Neuronal stem cell (in vitro differentiated cells): ENCODE measurements around the gene SELENOM.

Experiments used
- DNase-seq: peaks from one replicate; pipeline ENCODE4 v3.0.0-alpha.2; 2013; ENCODE audit warnings: low spot score
- H2AFZ ChIP-seq: one replicate; pipeline ENCODE4 v1.6.1; 2013; ENCODE audit warnings: mild to moderate bottlenecking, low read length, inconsistent platforms
- H2AK5ac ChIP-seq: 2 replicates; pipeline ENCODE4 v1.6.1; 2013; ENCODE audit warnings: low read depth, mild to moderate bottlenecking, inconsistent platforms, low read length, moderate library complexity, mixed read lengths
- H2BK120ac ChIP-seq: 2 replicates; pipeline ENCODE4 v1.6.1; 2013; ENCODE audit warnings: low read depth, mild to moderate bottlenecking, inconsistent platforms, low read length, moderate library complexity, mixed read lengths
- H2BK12ac ChIP-seq: one replicate; pipeline ENCODE4 v1.6.1; 2013; ENCODE audit warnings: low read length, inconsistent platforms
- H2BK15ac ChIP-seq: 2 replicates; pipeline ENCODE4 v1.6.1; 2013; ENCODE audit warnings: mild to moderate bottlenecking, low read length, inconsistent platforms, mixed read lengths
- H2BK5ac ChIP-seq: one replicate; pipeline ENCODE4 v1.6.1; 2013; ENCODE audit warnings: inconsistent platforms, mild to moderate bottlenecking, low read length, moderate library complexity
- H3K14ac ChIP-seq: one replicate; pipeline ENCODE4 v1.6.1; 2013; ENCODE audit warnings: low read length, inconsistent platforms
- H3K18ac ChIP-seq: 2 replicates; pipeline ENCODE4 v1.6.1; 2013; ENCODE audit warnings: low read length, inconsistent platforms
- H3K23ac ChIP-seq: 2 replicates; pipeline ENCODE4 v1.6.1; 2013; ENCODE audit warnings: low read depth, mild to moderate bottlenecking, mixed read lengths, low read length, inconsistent platforms; ENCODE audit not compliant: poor library complexity
- H3K27ac ChIP-seq: replicated peaks from 3 replicates; pipeline ENCODE4 v1.5.1; 2013; ENCODE audit warnings: low read length, inconsistent platforms
- H3K27me3 ChIP-seq, 3 experiments: 2 replicates each; pipeline ENCODE4 v1.6.1; 2013; ENCODE audit warnings: low read length in 3 of 3, mild to moderate bottlenecking in 2 of 3, inconsistent platforms in 1 of 3, low read depth in 1 of 3, mixed read lengths in 1 of 3, moderate library complexity in 1 of 3; ENCODE audit not compliant: control insufficient read depth in 3 of 3, insufficient read depth in 3 of 3
- H3K36me3 ChIP-seq, 2 donors: replicated peaks in 1 of 2; 2 replicates each; pipeline ENCODE4 v1.6.1; 2013; ENCODE audit warnings: low read length in 2 of 2; ENCODE audit not compliant: control insufficient read depth in 2 of 2, insufficient read depth in 2 of 2
- H3K4ac ChIP-seq: 2 replicates; pipeline ENCODE4 v1.6.1; 2013; ENCODE audit warnings: inconsistent platforms, mild to moderate bottlenecking, low read length, moderate library complexity
- H3K4me1 ChIP-seq, 2 donors: 1 replicate in 1 of 2; 2 replicates in 1 of 2; pipeline ENCODE4 v1.6.1; 2013; ENCODE audit warnings: low read length in 2 of 2, low read depth in 1 of 2; ENCODE audit not compliant: control insufficient read depth in 2 of 2, insufficient read depth in 1 of 2
- H3K4me2 ChIP-seq: one replicate; pipeline ENCODE4 v1.6.1; 2013; ENCODE audit warnings: mild to moderate bottlenecking, low read length, inconsistent platforms; ENCODE audit not compliant: insufficient read depth, poor library complexity, severe bottlenecking
- H3K4me3 ChIP-seq, 2 donors: 2 replicates each; pipeline ENCODE4 v1.5.1; 2013; ENCODE audit warnings: low read length in 2 of 2, mild to moderate bottlenecking in 2 of 2, inconsistent platforms in 1 of 2, moderate library complexity in 1 of 2
- H3K79me1 ChIP-seq: one replicate; pipeline ENCODE4 v1.6.1; 2013; ENCODE audit warnings: low read depth, mild to moderate bottlenecking, inconsistent platforms, low read length, moderate library complexity
- H3K9ac ChIP-seq: one replicate; pipeline ENCODE4 v1.6.1; 2013; ENCODE audit warnings: mild to moderate bottlenecking, low read depth, low read length, inconsistent platforms; ENCODE audit not compliant: poor library complexity
- H3K9me3 ChIP-seq, 2 donors: replicated peaks in 1 of 2; 2 replicates each; pipeline versions ENCODE3 to v1.6.1; 2013; ENCODE audit warnings: low read length in 2 of 2, mild to moderate bottlenecking in 2 of 2, inconsistent platforms in 1 of 2, low read depth in 1 of 2, mixed read lengths in 1 of 2, moderate library complexity in 1 of 2; ENCODE audit not compliant: control insufficient read depth in 2 of 2, insufficient read depth in 1 of 2
- H4K8ac ChIP-seq: one replicate; pipeline ENCODE4 v1.6.1; 2013; ENCODE audit warnings: low read depth, mild to moderate bottlenecking, inconsistent platforms, low read length, moderate library complexity
- H4K91ac ChIP-seq: one replicate; pipeline ENCODE4 v1.6.1; 2013; ENCODE audit warnings: low read length, low read depth, mild to moderate bottlenecking, inconsistent platforms; ENCODE audit not compliant: poor library complexity
- WGBS, 2 donors: extraction: QIAGEN DNeasy Blood & Tissue Kit; methylation state at CpG; one replicate each; pipeline ENCODE4 v1.1.7; 2013; ENCODE audit warnings: missing lambda C conversion rate in 2 of 2, mixed read lengths in 1 of 2; ENCODE audit not compliant: insufficient read length in 2 of 2, insufficient replicate concordance in 1 of 2; ENCODE audit errors: extremely low coverage in 2 of 2; 5-methylcytosine and 5-hydroxymethylcytosine counted together

SELENOM gene

DNA sequence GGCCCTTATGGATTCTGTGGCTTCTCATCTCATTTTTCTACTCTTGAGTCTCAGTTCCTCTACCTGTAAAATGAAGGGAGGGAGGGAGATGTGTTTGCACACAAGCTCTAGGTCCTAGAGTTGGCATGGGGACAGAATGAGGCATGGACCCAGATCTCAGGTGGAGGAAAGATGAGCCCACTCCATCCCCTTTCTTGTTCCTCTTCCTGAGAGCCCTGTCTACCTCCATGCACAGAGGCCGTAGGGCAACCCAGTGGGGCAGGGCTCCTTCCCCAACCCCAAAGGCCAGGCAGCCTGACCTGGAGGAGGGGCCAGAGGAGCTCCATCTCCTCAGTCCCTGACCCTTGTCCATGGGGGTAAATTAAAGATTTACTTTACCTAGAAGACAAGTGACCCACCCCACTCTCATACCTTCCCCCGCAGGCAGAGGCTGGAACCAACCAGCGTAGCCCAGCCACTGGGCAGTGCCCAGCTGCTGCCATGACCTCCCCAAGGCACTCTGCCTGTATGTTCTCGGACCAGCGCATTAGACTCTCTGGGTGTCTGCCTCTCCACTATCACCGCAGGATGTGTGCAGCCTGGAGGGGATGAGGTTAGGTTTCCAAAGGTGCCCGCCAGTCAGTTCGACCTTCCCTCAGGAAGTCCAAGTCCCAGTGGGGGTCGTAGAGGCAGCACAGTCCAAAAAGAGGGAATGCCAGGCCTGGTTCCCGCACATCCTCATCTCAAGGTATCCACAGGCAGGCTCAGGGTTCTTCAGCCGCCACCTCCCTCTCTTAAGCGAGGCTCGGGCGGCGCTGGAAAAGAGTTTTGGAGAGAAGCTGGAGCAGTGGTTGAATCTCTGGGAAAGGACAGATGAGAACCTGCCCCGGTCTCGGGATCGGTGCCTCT lies 23.2 kb downstream of the SELENOM start:
- Histone ChIP-seq H3K23ac (peak overlapping the region; percentile 76), H3K4ac (no peak overlapping the region), H3K4me2 (peak overlapping the region; percentile 79), H4K8ac (peak overlapping the region; percentile 93), H3K36me3 (peaks cover 7 to 18% of the 10 kb centered on the region in 2 donors), H4K91ac (peak overlapping the region; percentile 58), H2AFZ (no peak overlapping the region), H2BK15ac (peak overlapping the region; percentile 69), H2BK120ac (no peak overlapping the region), H3K27ac (peak overlapping the region; percentile 29), H3K4me1 (peaks cover 8 to 29% of the 10 kb centered on the region in 2 donors), H2AK5ac (peak overlapping the region; percentile 85), H3K14ac (peak overlapping the region; percentile 48), H2BK12ac (peak overlapping the region; percentile 89), H3K9ac (peak overlapping the region; percentile 82), H3K4me3 (peak overlapping the region in 1 of 2 donors; percentile 83), H3K9me3 (no peaks in the 10 kb centered on the region), H3K79me1 (peaks cover 3% of the 10 kb centered on the region), H3K18ac (peak overlapping the region; percentile 93), H2BK5ac (peak overlapping the region; percentile 55), H3K27me3 (no peaks in the 10 kb centered on the region)
- DNase-seq: no peak
- WGBS, 2 donors: no CpG with 5 or more reads among the region's 18 CpGs

DNA sequence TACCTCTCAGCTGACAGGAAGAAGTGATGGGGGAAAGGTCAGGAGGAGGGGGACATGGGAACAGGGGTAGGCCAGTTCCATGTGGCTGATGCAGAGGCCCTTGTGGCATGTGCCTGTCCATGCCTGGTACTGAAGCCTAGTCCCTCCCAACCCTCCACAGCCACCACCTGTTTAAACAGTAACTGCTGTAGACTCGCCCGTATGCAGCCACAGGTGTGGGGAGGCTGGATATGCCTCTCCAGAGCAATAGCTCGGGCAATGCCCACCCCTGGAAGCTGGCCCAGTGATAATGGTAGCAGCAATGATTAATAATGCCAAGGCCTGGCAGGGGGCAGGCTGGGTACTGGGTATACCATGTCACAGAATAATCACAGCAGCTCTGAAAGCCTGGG lies 24.0 kb downstream of the SELENOM start:
- H3K4me1 ChIP-seq: peaks cover 8 to 29% of the 10 kb centered on the region in 2 donors
- no peaks in the 10 kb centered on the region for H3K27me3 ChIP-seq
- H3K9ac ChIP-seq: no peak overlapping the region
- H2BK5ac ChIP-seq: no peak overlapping the region
- no peak overlapping the region for H2BK120ac ChIP-seq
- H4K91ac ChIP-seq: no peak overlapping the region
- H4K8ac ChIP-seq: no peak overlapping the region
- DNase-seq: no peak
- no peak overlapping the region for H3K4ac ChIP-seq
- H3K27ac ChIP-seq: no peak overlapping the region
- H3K4me3 ChIP-seq: no peak overlapping the region
- H3K4me2 ChIP-seq: no peak overlapping the region
- H3K9me3 ChIP-seq: no peaks in the 10 kb centered on the region
- no peak overlapping the region for H2AFZ ChIP-seq
- H3K23ac ChIP-seq: no peak overlapping the region
- H2BK12ac ChIP-seq: no peak overlapping the region
- H3K14ac ChIP-seq: no peak overlapping the region
- H3K18ac ChIP-seq: no peak overlapping the region
- H3K79me1 ChIP-seq: peaks cover 3% of the 10 kb centered on the region
- WGBS, 2 donors: no CpG with 5 or more reads among the region's 3 CpGs
- no peak overlapping the region for H2AK5ac ChIP-seq
- peaks cover 4 to 13% of the 10 kb centered on the region in 2 donors for H3K36me3 ChIP-seq
- no peak overlapping the region for H2BK15ac ChIP-seq

DNA sequence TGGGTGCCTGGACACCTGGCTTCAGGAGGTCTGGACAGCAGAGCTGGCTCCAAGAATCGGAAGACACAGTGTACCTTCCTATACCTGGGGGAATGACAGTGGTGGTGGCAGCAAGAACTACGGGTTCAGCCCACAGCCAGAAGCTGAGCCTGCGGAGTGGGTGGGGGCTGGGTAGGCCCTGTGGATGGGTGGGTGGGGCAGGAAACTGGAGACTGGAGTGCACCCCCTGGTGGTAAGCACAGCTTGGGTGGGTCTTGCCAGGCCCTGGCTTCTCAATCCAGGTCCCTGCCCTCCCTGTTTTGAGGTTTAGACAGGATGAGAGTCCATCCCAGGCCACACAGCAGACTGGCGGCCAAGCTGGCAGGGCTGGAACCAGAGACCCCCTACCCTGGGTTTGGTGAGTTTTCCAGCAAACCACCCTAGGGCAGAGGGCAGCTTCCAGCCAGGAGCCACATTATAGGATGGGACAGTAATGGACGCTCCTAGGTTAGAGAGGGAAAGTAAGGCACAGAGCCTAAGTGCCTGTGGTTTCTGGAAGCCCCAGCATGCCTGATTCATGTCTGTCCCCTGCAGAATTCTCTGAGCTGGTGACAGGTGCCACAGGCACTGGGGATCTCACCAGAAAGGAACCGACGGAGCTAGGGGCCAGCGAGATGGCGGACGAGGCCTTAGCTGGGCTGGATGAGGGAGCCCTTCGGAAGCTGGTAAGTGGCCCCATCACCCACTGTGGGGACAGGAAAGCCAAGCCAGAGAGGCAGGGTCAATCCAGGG lies 24.6 kb downstream of the SELENOM start:
- no peak for DNase-seq
- Histone ChIP-seq H3K23ac (no peak overlapping the region), H4K91ac (no peak overlapping the region), H3K4me2 (no peak overlapping the region), H3K4ac (no peak overlapping the region), H2BK5ac (no peak overlapping the region), H2AFZ (no peak overlapping the region), H2BK120ac (no peak overlapping the region), H3K9me3 (no peaks in the 10 kb centered on the region), H3K4me1 (peaks cover 8 to 29% of the 10 kb centered on the region in 2 donors), H3K27ac (no peak overlapping the region), H3K79me1 (peaks cover 3% of the 10 kb centered on the region), H3K14ac (no peak overlapping the region), H2BK15ac (no peak overlapping the region), H4K8ac (no peak overlapping the region), H2BK12ac (no peak overlapping the region), H3K4me3 (no peak overlapping the region), H3K18ac (no peak overlapping the region), H3K36me3 (peaks cover 0 to 7% of the 10 kb centered on the region in 2 donors), H2AK5ac (peak overlapping the region; percentile 80), H3K9ac (no peak overlapping the region), H3K27me3 (no peaks in the 10 kb centered on the region)
- WGBS, 2 donors: no CpG with 5 or more reads among the region's 11 CpGs
